Fibroblast of the aortic adventitia (primary cell): Measurements from ENCODE around the gene KIF23. TPM values are rescaled to one million over a fixed set of nuclear protein-coding genes. Genes with fewer than 3 reads are reported as not detected.

Experiments used
- DNase-seq: peaks from one replicate; pipeline ENCODE4 v3.0.0-alpha.2; 2010; ENCODE audit warnings: low read depth
- H3K4me3 ChIP-seq: 2 replicates; pipeline ENCODE4 v1.5.1; 2011; ENCODE audit warnings: low read depth, mild to moderate bottlenecking, control low read depth, low read length, moderate library complexity
- CTCF ChIP-seq: IDR thresholded peaks from 2 replicates; pipeline ENCODE4 v1.5.1; 2011; ENCODE audit warnings: mild to moderate bottlenecking, low read length, control low read depth, inconsistent platforms; ENCODE audit not compliant: insufficient read depth
- total RNA-seq: library from RNA; depleted of rRNA; stranded (reverse); fragments of >200 nt; gene quantifications from 2 replicates; pipeline ENCODE4 v1.2.3, GENCODE V29; 2012; ENCODE audit warnings: low replicate concordance

KIF23 gene
- total RNA-seq, 1 donor: 48.6 TPM

DNA sequence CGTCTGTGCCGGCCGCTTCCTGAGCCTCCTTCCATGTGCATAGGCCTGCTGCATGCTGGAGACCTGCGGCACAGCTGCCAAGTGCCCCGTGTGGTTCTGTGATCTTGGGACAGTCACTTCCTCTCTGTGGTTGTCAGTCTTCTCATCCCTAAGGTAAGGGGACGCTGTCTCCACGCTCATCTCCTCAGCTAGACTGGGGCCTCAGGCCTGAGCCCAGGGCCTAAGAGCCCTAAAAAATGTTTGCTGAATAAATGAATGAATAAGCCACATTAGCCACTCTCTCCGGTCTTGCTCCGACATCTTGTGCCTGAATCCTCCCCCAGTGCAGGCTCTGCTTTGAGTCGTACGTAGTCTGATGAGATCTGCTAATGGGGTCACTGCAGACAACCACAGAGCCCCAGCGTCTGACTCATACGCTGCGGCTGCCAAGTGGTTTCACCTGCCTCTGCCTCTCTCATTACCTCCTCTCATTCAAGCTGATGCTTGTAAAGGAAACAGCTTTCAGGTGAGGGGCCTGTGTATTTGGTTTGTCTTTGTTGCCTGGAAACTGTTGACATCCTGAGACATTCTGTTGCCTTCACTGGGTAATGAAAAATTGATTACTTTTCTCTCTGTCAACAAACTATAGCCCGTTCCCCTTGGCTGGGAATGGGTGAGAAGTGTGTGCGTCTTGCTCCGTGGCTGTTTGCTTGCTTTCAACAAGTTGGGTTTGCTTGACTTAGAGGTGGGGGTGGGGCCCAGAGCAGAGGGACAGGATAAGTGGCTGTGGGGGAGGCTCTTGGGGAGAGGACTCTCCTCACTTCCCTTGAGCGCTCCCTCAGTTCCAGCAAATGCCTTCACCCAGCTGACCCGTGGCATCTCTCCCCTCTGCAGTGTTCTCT is 54.3 kb downstream of the KIF23 start:
- no peak for DNase-seq
- no peak for TF ChIP-seq CTCF

DNA sequence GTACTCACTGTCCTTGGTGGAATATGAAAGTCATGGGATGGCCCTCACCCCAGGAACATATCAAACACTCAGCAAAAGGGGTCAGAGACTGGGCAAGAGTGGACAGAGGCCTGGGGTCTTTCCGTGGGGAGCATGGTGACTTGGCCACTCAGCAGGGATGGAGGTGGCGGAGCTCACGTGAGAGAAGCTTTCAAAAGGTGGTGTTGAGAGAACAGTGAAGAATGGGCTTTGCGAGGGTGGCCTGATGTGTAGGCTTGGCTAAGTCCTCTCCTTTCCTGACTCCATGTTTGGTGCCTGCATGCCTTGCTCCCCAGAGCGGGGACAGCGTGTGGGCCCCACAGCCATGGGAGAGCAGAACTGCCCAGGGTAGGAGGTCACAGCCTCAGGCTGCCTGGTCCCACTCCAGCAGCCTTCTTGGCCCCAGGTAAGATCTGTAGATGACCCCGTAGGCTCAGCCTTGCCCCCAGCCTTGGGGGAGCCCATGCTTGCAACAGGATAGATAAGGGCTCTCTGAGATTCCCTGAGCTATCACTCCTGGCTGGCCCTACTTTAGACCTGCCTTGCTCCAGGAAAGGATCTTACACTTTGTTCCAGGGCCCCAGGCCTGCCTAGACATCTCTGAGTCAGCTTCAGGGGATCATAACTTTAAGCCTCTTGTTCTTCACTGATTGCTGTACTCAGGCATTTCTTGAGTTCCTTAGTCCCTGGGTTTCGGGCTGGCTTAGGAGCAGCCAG is 55.5 kb downstream of the KIF23 start:
- TF ChIP-seq CTCF: no peak
- no peak overlapping the region for H3K4me3 ChIP-seq
- no peak for DNase-seq

More for the DNA sequence above, 54.3 kb downstream of the KIF23 start:
- no peak overlapping the region for H3K4me3 ChIP-seq

DNA sequence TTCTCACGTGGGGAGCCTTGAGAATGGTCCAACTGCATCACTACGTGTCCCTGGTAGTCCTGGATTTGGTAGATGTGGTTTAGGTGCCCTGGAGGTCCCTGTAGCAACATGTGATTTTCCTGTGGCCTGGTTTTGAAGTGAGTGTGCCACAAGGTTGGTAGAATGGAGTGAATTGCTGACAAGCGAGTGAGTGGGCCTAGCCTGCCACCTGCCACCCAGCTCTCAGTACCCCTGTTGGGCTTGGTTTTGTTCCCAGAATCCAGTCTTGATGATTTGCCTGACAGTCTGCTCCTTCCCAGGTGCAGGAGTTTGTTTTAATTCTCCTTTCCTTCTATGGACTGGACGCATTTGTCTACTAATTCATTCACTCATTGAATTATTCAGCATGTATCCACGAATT is 57.9 kb downstream of the KIF23 start:
- H3K4me3 ChIP-seq: no peak overlapping the region
- TF ChIP-seq CTCF: no peak
- DNase-seq: no peak

GRCh38 chr15:69472562-69472961 is 58.4 kb downstream of the KIF23 start:
- no peak overlapping the region for H3K4me3 ChIP-seq
- no peak for TF ChIP-seq CTCF
- no peak for DNase-seq

DNA sequence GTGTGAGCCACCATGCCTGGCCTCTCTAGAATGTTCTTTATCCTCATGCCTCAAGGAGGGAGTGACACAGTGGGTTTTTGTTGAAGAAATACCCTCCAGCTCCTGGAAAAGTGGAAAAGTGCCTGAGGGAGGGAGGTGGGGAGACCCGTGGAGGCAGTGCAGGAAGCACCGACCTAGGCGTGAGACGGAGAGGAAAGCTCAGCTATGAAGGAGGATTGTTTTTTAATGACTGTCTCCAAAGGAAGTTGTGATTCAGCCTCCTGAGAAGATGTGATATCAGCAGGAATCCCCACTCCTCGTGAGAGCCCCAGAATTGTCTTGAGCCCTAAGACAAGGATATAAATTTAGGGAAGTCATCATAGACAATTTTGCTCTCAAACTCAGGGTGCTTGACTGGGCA is 60.1 kb downstream of the KIF23 start:
- TF ChIP-seq CTCF: no peak
- DNase-seq: no peak
- H3K4me3 ChIP-seq: no peak overlapping the region

DNA sequence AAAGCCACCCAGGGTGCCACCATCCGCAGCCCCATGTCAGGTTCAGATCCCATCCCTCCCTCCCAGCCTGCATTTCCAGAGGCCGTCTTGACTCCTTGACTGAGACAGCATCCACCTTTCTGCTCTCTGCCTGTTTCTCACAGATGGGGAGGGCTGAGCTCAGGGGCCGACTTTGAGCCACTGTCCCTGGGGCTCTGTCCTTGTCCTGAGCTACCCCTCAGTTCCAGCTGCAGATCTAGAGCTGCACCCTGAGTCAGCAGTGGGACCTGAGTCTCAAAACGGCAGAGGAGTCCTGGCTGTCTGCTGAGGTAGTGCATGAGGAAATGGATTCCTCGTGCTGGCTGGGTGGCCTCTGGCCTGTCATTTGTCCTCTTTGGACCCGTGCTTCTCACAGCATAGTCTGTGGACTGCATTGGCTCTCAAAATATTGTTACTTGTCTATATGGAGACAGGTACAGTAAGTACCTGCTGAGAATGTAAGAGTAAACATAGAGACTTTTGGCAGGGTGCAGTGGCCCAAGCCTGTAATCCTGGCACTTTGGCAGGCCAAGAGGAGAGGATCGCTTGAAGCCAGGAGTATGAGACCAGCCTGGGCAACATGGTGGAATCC is 60.8 kb downstream of the KIF23 start:
- peak; percentile 16 for TF ChIP-seq CTCF

More for the DNA sequence above, 60.8 kb downstream of the KIF23 start:
- no peak overlapping the region for H3K4me3 ChIP-seq
- no peak for DNase-seq
